ENCODE data around the gene TMPRSS3. TPM values are rescaled to one million over a fixed set of nuclear protein-coding genes. Genes with fewer than 3 reads are reported as not detected.

TMPRSS3 gene
- total RNA-seq, 4 donors from 2014 or later: not detected

DNA sequence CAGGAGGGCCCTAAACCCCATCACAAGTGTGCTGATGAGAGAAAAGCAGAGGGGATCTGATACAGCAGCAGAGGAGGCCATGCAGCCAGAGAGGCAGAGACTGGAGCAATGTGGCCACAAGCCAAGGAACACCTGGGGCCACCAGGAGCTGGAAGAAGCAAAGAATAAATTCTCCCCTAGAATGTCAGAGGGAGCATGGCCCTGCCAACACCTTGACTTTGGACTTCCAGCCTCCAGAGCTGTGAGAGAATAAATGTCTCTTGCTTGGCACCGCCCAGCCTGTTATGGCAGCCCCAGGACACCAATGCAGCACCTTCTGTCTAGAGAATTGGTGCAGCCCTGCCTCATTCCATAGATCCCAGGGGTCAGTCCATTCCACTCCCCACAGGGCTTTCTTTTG, 33.2 kb upstream of the TMPRSS3 start:
- peaks cover 0 to 4% (median 0%) of the 10 kb centered on the region in 4 donors for H3K4me1 ChIP-seq
- H3K4me3 ChIP-seq: no peak overlapping the region
- no peak for TF ChIP-seq POLR2A (IDR thresholded peaks at IDR 0.05)
- no peak for TF ChIP-seq EP300 (IDR thresholded peaks at IDR 0.05)
- no peak for TF ChIP-seq CTCF (IDR thresholded peaks at IDR 0.05)
- DNase-seq (ENCODE audit: low spot score in 2 of 2): no peak
- no peak overlapping the region for H3K27ac ChIP-seq
- H3K27me3 ChIP-seq: no peaks in the 10 kb centered on the region
- WGBS, 2 donors: 94 to 100% methylated on average over 1 of the region's 1 CpG
- H3K36me3 ChIP-seq: no peaks in the 10 kb centered on the region
- peaks cover 0 to 28% (median 2%) of the 10 kb centered on the region in 4 donors for H3K9me3 ChIP-seq

- H3K27me3 ChIP-seq: no peaks in the 10 kb centered on the region
- H3K4me1 ChIP-seq: peaks cover 0 to 4% (median 0%) of the 10 kb centered on the region in 4 donors
- H3K9me3 ChIP-seq: peaks cover 0 to 17% (median 2%) of the 10 kb centered on the region in 4 donors
- no peak overlapping the region for H3K4me3 ChIP-seq
- DNase-seq (ENCODE audit: low spot score in 2 of 2): no peak
- H3K27ac ChIP-seq: no peak overlapping the region
- H3K36me3 ChIP-seq: no peaks in the 10 kb centered on the region
- WGBS, 2 donors: 67 to 72% methylated on average over 10 of the region's 10 CpGs
- TF ChIP-seq EP300 (IDR thresholded peaks at IDR 0.05) (no peak), CTCF (IDR thresholded peaks at IDR 0.05) (no peak), POLR2A (IDR thresholded peaks at IDR 0.05) (no peak)
Measured at GRCh38 chr21:42427809-42428419, 32.1 kb upstream of the TMPRSS3 start.

DNA sequence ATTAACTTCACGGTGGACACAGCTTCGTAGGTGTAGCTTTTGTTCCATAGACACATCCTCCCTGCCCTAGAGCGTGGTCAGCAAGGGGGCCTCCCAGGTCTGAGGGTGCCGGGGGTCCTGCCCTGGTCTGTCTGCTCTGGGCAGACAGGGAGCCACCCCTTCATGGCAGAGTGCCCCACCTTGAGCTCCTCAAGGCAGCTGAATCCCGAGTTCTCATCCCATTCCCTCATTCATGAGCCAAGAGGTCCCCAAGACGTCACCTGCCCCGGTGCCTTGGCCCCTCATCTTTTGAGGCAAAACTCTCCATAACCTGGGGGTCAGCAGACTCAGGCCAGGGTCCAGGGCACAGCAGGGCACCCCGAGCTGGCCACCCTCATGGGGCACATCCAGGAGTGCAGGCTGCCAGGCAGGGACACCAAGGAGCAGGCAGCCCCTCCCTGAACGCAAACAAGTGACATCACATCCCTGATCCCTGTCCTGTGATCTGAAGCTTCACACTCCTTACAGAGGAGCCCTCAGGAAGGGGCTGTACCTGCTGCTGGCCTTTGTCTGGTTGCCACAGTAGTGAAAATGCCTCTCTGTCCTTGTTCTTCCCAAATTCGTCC, 31.1 kb upstream of the TMPRSS3 start:
- Histone ChIP-seq H3K27ac (no peak overlapping the region), H3K4me3 (no peak overlapping the region), H3K9me3 (peaks cover 0 to 9% (median under 1%) of the 10 kb centered on the region in 4 donors), H3K4me1 (peaks cover 0 to 4% (median 0%) of the 10 kb centered on the region in 4 donors), H3K36me3 (no peaks in the 10 kb centered on the region), H3K27me3 (peaks cover 0 to 3% of the 10 kb centered on the region in 2 donors)
- DNase-seq (ENCODE audit: low spot score in 2 of 2): no peak
- no peak for TF ChIP-seq EP300 (IDR thresholded peaks at IDR 0.05)
- no peak for TF ChIP-seq POLR2A (IDR thresholded peaks at IDR 0.05)
- TF ChIP-seq CTCF (IDR thresholded peaks at IDR 0.05): no peak
- 86 to 92% methylated on average over 10 of the region's 10 CpGs for WGBS, 2 donors

DNA sequence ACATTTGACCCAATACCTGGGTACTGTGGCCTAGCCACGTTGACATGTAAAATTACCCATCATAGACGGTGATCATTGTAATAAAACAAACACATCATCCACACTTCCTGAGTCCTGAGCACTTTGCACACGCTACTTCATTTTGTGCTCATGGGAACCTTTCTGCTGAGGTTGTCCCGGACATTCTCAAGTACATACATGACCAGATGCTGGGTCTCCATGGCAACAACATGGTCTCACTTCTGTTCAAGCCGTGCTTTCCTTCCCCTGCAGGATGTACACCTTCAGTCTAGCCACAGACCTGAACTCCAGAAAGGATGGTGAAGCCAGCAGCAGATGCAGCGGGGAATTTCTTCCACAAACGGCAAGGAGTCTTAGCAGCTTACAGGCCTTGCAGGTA, 30.6 kb upstream of the TMPRSS3 start:
- DNase-seq (ENCODE audit: low spot score in 2 of 2): no peak
- H3K36me3 ChIP-seq: no peaks in the 10 kb centered on the region
- peaks cover 0 to 6% (median 0%) of the 10 kb centered on the region in 4 donors for H3K9me3 ChIP-seq
- WGBS, 2 donors: 77 to 81% methylated on average over 7 of the region's 7 CpGs
- no peak overlapping the region for H3K4me3 ChIP-seq
- H3K27ac ChIP-seq: no peak overlapping the region
- peaks cover 0 to 9% of the 10 kb centered on the region in 2 donors for H3K27me3 ChIP-seq
- TF ChIP-seq POLR2A (IDR thresholded peaks at IDR 0.05) (no peak), EP300 (IDR thresholded peaks at IDR 0.05) (no peak), CTCF (IDR thresholded peaks at IDR 0.05) (no peak)
- peaks cover 0 to 4% (median 0%) of the 10 kb centered on the region in 4 donors for H3K4me1 ChIP-seq

GRCh38 chr21:42425591-42425990, 29.7 kb upstream of the TMPRSS3 start:
- whole genome bisulfite sequencing, 2 donors: 50 to 58% methylated on average over 4 of the region's 4 CpGs

More at GRCh38 chr21:42425591-42425990, 29.7 kb upstream of the TMPRSS3 start:
- H3K4me1 ChIP-seq: peaks cover 0 to 4% (median 0%) of the 10 kb centered on the region in 4 donors
- no peak overlapping the region for H3K27ac ChIP-seq
- DNase-seq (ENCODE audit: low spot score in 2 of 2): no peak
- no peaks in the 10 kb centered on the region for H3K36me3 ChIP-seq
- peaks cover 0 to 10% (median 0%) of the 10 kb centered on the region in 4 donors for H3K9me3 ChIP-seq
- H3K27me3 ChIP-seq: peaks cover 0 to 12% of the 10 kb centered on the region in 2 donors
- TF ChIP-seq CTCF (IDR thresholded peaks at IDR 0.05) (no peak), POLR2A (IDR thresholded peaks at IDR 0.05) (no peak), EP300 (IDR thresholded peaks at IDR 0.05) (no peak)
- H3K4me3 ChIP-seq: no peak overlapping the region
